Measurements from ENCODE around the gene CHST5. TPM values are rescaled to one million over a fixed set of nuclear protein-coding genes. Genes with fewer than 3 reads are reported as not detected.

CHST5 gene
- total and polyA plus RNA-seq, 2 of the 13 experiments (the other 11 are each of a cell fraction or from before 2014, with no cell fraction given), result 0.05 TPM; not detected in 1

DNA sequence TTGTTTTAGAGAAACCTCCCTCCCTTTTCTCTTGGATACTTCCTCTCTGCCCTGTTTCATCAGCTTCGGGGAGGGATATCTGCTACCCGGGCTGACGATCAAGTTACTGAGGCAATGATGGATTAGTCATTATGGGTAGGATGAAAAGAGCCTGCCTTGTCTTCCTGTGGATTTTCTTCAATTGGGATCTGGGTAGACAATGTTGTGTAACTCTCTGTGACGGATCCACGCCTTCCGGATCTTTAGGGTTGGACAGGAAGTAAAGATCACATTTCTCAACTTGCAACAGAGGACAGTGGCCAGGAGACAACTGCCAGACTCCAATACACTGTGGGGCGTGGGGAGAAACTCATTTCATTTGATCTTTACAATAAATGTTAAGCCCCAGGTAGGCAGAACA, 29.3 kb downstream of the CHST5 start (continued):
- TF ChIP-seq ZNF556 (CRISPR knock-in tag; IDR thresholded peaks at IDR 0.05; ENCODE audit: borderline replicate concordance) (no peak), HOXA7 (CRISPR knock-in tag; IDR thresholded peaks at IDR 0.05) (no peak), ZFP41 (CRISPR knock-in tag; IDR thresholded peaks at IDR 0.05; ENCODE audit: borderline replicate concordance) (no peak), SP4 (CRISPR knock-in tag; IDR thresholded peaks at IDR 0.05) (no peak), ZNF619 (CRISPR knock-in tag; IDR thresholded peaks at IDR 0.05) (no peak), MAFF (IDR thresholded peaks at IDR 0.05; ENCODE audit: low read depth, low read length) (no peak), PAX8 (CRISPR knock-in tag; IDR thresholded peaks at IDR 0.05; ENCODE audit: borderline replicate concordance) (no peak), ZBTB21 (CRISPR knock-in tag; IDR thresholded peaks at IDR 0.05) (no peak), KLF13 (CRISPR knock-in tag; IDR thresholded peaks at IDR 0.05) (no peak), ARNT (IDR thresholded peaks at IDR 0.05) (no peak), ZNF569 (CRISPR knock-in tag; IDR thresholded peaks at IDR 0.05; ENCODE audit: borderline replicate concordance) (no peak), MEIS1 (CRISPR knock-in tag; IDR thresholded peaks at IDR 0.05; ENCODE audit: borderline replicate concordance) (no peak), NFKB2 (CRISPR knock-in tag; IDR thresholded peaks at IDR 0.05; ENCODE audit: borderline replicate concordance) (no peak), ZNF598 (CRISPR knock-in tag; IDR thresholded peaks at IDR 0.05; ENCODE audit: borderline replicate concordance) (no peak), HOXA5 (CRISPR knock-in tag; IDR thresholded peaks at IDR 0.05) (no peak), RBM22 (optimal IDR thresholded peaks at IDR 0.05; ENCODE audit: low read length) (no peak), HHEX (CRISPR knock-in tag; IDR thresholded peaks at IDR 0.05) (no peak), NCOA2 (CRISPR knock-in tag; IDR thresholded peaks at IDR 0.05) (peak; percentile 55), GATA4 (IDR thresholded peaks at IDR 0.05; ENCODE audit: borderline replicate concordance, low read depth) (no peak), EED (CRISPR knock-in tag; IDR thresholded peaks at IDR 0.05) (no peak), THYN1 (CRISPR knock-in tag; IDR thresholded peaks at IDR 0.05; ENCODE audit: borderline replicate concordance, low read depth) (no peak), GATAD2A (CRISPR knock-in tag; IDR thresholded peaks at IDR 0.05) (peak; percentile 93), NCOR1 (IDR thresholded peaks at IDR 0.05; ENCODE audit: borderline replicate concordance, low read length) (no peak), TBP (CRISPR knock-in tag; IDR thresholded peaks at IDR 0.05) (no peak), ZNF883 (CRISPR knock-in tag; IDR thresholded peaks at IDR 0.05; ENCODE audit: not compliant biosample characterization) (no peak)
- TF ChIP-seq, protein P1, sequence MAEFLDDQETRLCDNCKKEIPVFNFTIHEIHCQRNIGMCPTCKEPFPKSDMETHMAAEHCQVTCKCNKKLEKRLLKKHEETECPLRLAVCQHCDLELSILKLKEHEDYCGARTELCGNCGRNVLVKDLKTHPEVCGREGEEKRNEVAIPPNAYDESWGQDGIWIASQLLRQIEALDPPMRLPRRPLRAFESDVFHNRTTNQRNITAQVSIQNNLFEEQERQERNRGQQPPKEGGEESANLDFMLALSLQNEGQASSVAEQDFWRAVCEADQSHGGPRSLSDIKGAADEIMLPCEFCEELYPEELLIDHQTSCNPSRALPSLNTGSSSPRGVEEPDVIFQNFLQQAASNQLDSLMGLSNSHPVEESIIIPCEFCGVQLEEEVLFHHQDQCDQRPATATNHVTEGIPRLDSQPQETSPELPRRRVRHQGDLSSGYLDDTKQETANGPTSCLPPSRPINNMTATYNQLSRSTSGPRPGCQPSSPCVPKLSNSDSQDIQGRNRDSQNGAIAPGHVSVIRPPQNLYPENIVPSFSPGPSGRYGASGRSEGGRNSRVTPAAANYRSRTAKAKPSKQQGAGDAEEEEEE (CRISPR knock-in tag; IDR thresholded peaks at IDR 0.05; ENCODE audit: borderline replicate concordance), result no peak
- TF ChIP-seq, protein P2, sequence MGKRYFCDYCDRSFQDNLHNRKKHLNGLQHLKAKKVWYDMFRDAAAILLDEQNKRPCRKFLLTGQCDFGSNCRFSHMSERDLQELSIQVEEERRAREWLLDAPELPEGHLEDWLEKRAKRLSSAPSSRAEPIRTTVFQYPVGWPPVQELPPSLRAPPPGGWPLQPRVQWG (CRISPR knock-in tag; IDR thresholded peaks at IDR 0.05; ENCODE audit: borderline replicate concordance, low read depth), result no peak
- TF ChIP-seq, protein P3, sequence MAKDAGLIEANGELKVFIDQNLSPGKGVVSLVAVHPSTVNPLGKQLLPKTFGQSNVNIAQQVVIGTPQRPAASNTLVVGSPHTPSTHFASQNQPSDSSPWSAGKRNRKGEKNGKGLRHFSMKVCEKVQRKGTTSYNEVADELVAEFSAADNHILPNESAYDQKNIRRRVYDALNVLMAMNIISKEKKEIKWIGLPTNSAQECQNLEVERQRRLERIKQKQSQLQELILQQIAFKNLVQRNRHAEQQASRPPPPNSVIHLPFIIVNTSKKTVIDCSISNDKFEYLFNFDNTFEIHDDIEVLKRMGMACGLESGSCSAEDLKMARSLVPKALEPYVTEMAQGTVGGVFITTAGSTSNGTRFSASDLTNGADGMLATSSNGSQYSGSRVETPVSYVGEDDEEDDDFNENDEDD (CRISPR knock-in tag; IDR thresholded peaks at IDR 0.05; ENCODE audit: borderline replicate concordance), result no peak
- TF ChIP-seq, protein P4, sequence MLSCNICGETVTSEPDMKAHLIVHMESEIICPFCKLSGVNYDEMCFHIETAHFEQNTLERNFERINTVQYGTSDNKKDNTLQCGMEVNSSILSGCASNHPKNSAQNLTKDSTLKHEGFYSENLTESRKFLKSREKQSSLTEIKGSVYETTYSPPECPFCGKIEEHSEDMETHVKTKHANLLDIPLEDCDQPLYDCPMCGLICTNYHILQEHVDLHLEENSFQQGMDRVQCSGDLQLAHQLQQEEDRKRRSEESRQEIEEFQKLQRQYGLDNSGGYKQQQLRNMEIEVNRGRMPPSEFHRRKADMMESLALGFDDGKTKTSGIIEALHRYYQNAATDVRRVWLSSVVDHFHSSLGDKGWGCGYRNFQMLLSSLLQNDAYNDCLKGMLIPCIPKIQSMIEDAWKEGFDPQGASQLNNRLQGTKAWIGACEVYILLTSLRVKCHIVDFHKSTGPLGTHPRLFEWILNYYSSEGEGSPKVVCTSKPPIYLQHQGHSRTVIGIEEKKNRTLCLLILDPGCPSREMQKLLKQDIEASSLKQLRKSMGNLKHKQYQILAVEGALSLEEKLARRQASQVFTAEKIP (CRISPR knock-in tag; IDR thresholded peaks at IDR 0.05; ENCODE audit: borderline replicate concordance), result no peak

Data from HepG2 (cell line).